H1 (cell line): ENCODE data around the gene SRSF7. TPM values are rescaled to one million over a fixed set of nuclear protein-coding genes. Genes with fewer than 3 reads are reported as not detected.

Source experiments
- CTCF ChIA-PET: fragments of 300-600 bp; sonication (Branson Sonifier 250); formaldehyde crosslinking; loops from one replicate; lab custom pipeline; 2021; ENCODE audit not compliant: partially characterized antibody; lab: Charles Lee
- POLR2A ChIA-PET: fragments of 300-600 bp; sonication (Branson Sonifier 250); formaldehyde crosslinking; loops from one replicate; lab custom pipeline; 2021; ENCODE audit warnings: inconsistent platforms; ENCODE audit not compliant: partially characterized antibody; lab: Charles Lee
- DNase-seq, 2 experiments: peaks; one replicate each; pipeline versions ENCODE4 v3.0.0 to v3.0.0-alpha.2; 2010 to 2022; ENCODE audit warnings: low spot score in 2 of 2, low read depth in 1 of 2, mixed read lengths in 1 of 2
- FAIRE-seq: peaks from 2 replicates; lab custom pipeline; 2011; peaks lifted over from hg19 to GRCh38; lab: Jason Lieb, UNC
- H2AFZ ChIP-seq: 2 replicates; pipeline ENCODE4 v1.8.1; 2012; ENCODE audit warnings: low read length, inconsistent platforms
- H2AK5ac ChIP-seq: 2 replicates; pipeline ENCODE4 v1.6.1; 2013; ENCODE audit warnings: low read depth, low read length
- H2BK120ac ChIP-seq: replicated peaks from 2 replicates; pipeline ENCODE3; 2013; ENCODE audit warnings: low read depth, low read length, inconsistent platforms
- H2BK12ac ChIP-seq: 2 replicates; pipeline ENCODE4 v1.6.1; 2013; ENCODE audit warnings: low read depth, low read length
- H2BK15ac ChIP-seq: 2 replicates; pipeline ENCODE4 v1.6.1; 2013; ENCODE audit warnings: low read length
- H2BK20ac ChIP-seq: 2 replicates; pipeline ENCODE4 v1.6.1; 2013; ENCODE audit warnings: low read length
- H2BK5ac ChIP-seq: 2 replicates; pipeline ENCODE4 v1.6.1; 2013; ENCODE audit warnings: low read depth, low read length
- H3K14ac ChIP-seq: 2 replicates; pipeline ENCODE4 v1.6.1; 2013; ENCODE audit warnings: inconsistent platforms; ENCODE audit not compliant: insufficient read length
- H3K18ac ChIP-seq: 2 replicates; pipeline ENCODE4 v1.6.1; 2013; ENCODE audit warnings: low read length; ENCODE audit errors: extremely low read depth
- H3K23ac ChIP-seq: 2 replicates; pipeline ENCODE4 v1.6.1; 2013; ENCODE audit warnings: inconsistent platforms; ENCODE audit not compliant: insufficient read length
- H3K23me2 ChIP-seq: 2 replicates; pipeline ENCODE4 v1.6.1; 2013; ENCODE audit warnings: low read depth, low read length
- H3K27ac ChIP-seq: 2 replicates; pipeline ENCODE4 v1.6.1; 2011; ENCODE audit warnings: low read depth, low read length, inconsistent platforms
- H3K27me3 ChIP-seq, 4 experiments: replicated peaks in 1 of 4; 1 replicate in 1 of 4; 2 replicates in 3 of 4; pipeline versions ENCODE4 v1.6.1 to v1.8.1; 2011 to 2013; ENCODE audit warnings: low read length in 3 of 4, mild to moderate bottlenecking in 3 of 4, inconsistent platforms in 2 of 4, mixed read lengths in 2 of 4, moderate library complexity in 1 of 4; ENCODE audit not compliant: control insufficient read depth in 3 of 4, insufficient read depth in 3 of 4; ENCODE audit errors: extremely low read depth in 1 of 4
- H3K36me3 ChIP-seq, 4 experiments: 2 replicates each; pipeline versions ENCODE4 v1.6.1 to v1.8.1; 2011 to 2013; ENCODE audit warnings: mild to moderate bottlenecking in 4 of 4, low read length in 3 of 4, moderate library complexity in 2 of 4, control low read depth in 1 of 4, inconsistent platforms in 1 of 4; ENCODE audit not compliant: insufficient read depth in 4 of 4, control insufficient read depth in 2 of 4
- H3K4ac ChIP-seq: replicated peaks from 2 replicates; pipeline ENCODE3; 2013; ENCODE audit warnings: low read length, low read depth, mixed read lengths, inconsistent platforms; ENCODE audit not compliant: insufficient read length
- H3K4me1 ChIP-seq, 4 experiments: replicated peaks in 1 of 4; 1 replicate in 1 of 4; 2 replicates in 3 of 4; pipeline versions ENCODE4 v1.6.1 to v1.8.1; 2011 to 2013; ENCODE audit warnings: low read length in 3 of 4, inconsistent platforms in 2 of 4, mixed read lengths in 1 of 4; ENCODE audit not compliant: insufficient read depth in 4 of 4, control insufficient read depth in 3 of 4
- H3K4me2 ChIP-seq, 2 experiments: 2 replicates each; pipeline versions ENCODE4 v1.6.1 to v1.8.1; 2011 to 2013; ENCODE audit warnings: low read depth in 2 of 2, low read length in 2 of 2, control low read depth in 1 of 2, inconsistent platforms in 1 of 2, mild to moderate bottlenecking in 1 of 2; ENCODE audit not compliant: insufficient read depth in 1 of 2
- H3K4me3 ChIP-seq, 4 experiments: fragments of 200-600, 300-600 bp in 1 of 4; sonication (generic), shearing (Covaris generic), sonication (Bioruptor Twin) in 1 of 4; 2 replicates each; pipeline versions ENCODE4 v1.5.1 to v1.8.1; 2011 to 2016; ENCODE audit warnings: low read length in 4 of 4, low read depth in 3 of 4, control low read depth in 2 of 4, inconsistent platforms in 2 of 4, mild to moderate bottlenecking in 2 of 4, mixed read lengths in 1 of 4, moderate library complexity in 1 of 4; ENCODE audit not compliant: insufficient read depth in 2 of 4; ENCODE audit errors: extremely low read depth in 1 of 4
- H3K56ac ChIP-seq: replicated peaks from 2 replicates; pipeline ENCODE3; 2013; ENCODE audit warnings: low read depth, mild to moderate bottlenecking, mixed read lengths, low read length, inconsistent platforms; ENCODE audit not compliant: insufficient read length
- H3K79me1 ChIP-seq: 2 replicates; pipeline ENCODE4 v1.6.1; 2013; ENCODE audit warnings: low read depth, low read length, control low read depth
- H3K79me2 ChIP-seq, 2 experiments: 2 replicates each; pipeline versions ENCODE4 v1.6.1 to v1.8.1; 2012 to 2013; ENCODE audit warnings: low read length in 2 of 2, mild to moderate bottlenecking in 2 of 2, inconsistent platforms in 1 of 2; ENCODE audit not compliant: insufficient read depth in 2 of 2, control insufficient read depth in 1 of 2
- H3K9ac ChIP-seq, 4 experiments: replicated peaks in 1 of 4; 1 replicate in 1 of 4; 2 replicates in 3 of 4; pipeline versions ENCODE4 v1.6.1 to v1.8.1; 2011 to 2013; ENCODE audit warnings: low read depth in 3 of 4, low read length in 3 of 4, control low read depth in 2 of 4, mild to moderate bottlenecking in 2 of 4, moderate library complexity in 2 of 4, inconsistent platforms in 1 of 4; ENCODE audit errors: extremely low read depth in 1 of 4
- H3K9me3 ChIP-seq, 2 experiments: 2 replicates each; pipeline versions ENCODE4 v1.6.1 to v1.8.1; 2012 to 2013; ENCODE audit warnings: mild to moderate bottlenecking in 2 of 2, moderate library complexity in 2 of 2, control low read depth in 1 of 2, inconsistent platforms in 1 of 2, low read depth in 1 of 2, low read length in 1 of 2, mixed read lengths in 1 of 2; ENCODE audit not compliant: insufficient read depth in 2 of 2
- H4K20me1 ChIP-seq, 2 experiments: replicated peaks in 1 of 2; 2 replicates each; pipeline versions ENCODE3 to v1.8.1; 2011 to 2013; ENCODE audit warnings: inconsistent platforms in 2 of 2, low read length in 2 of 2, mild to moderate bottlenecking in 1 of 2; ENCODE audit not compliant: insufficient read depth in 2 of 2, control insufficient read depth in 1 of 2
- H4K5ac ChIP-seq: 2 replicates; pipeline ENCODE4 v1.6.1; 2013; ENCODE audit warnings: low read length, low read depth, mixed read lengths, inconsistent platforms; ENCODE audit not compliant: insufficient read length
- H4K8ac ChIP-seq: 2 replicates; pipeline ENCODE4 v1.8.0; 2013; ENCODE audit warnings: mild to moderate bottlenecking, moderate library complexity, low read length, inconsistent platforms; ENCODE audit not compliant: insufficient read depth; ENCODE audit errors: extremely low read depth
- H4K91ac ChIP-seq: replicated peaks from 2 replicates; pipeline ENCODE3; 2013; ENCODE audit warnings: low read length, mixed read lengths, inconsistent platforms; ENCODE audit not compliant: insufficient read length
- BACH1 ChIP-seq: IDR thresholded peaks from 2 replicates; pipeline ENCODE4 v1.6.1; 2012; ENCODE audit warnings: low read length, improper control_type of control experiment
- EP300 ChIP-seq, 2 experiments: IDR thresholded peaks; 1 replicate in 1 of 2; 2 replicates in 1 of 2; pipeline ENCODE4 v1.6.1; 2011 to 2012; ENCODE audit warnings: low read depth in 2 of 2, low read length in 2 of 2, mild to moderate bottlenecking in 2 of 2, borderline replicate concordance in 1 of 2, inconsistent platforms in 1 of 2, moderate library complexity in 1 of 2
- RAD21 ChIP-seq, 2 experiments: IDR thresholded peaks in 1 of 2; conservative IDR thresholded peaks in 1 of 2; 2 replicates each; pipeline ENCODE4 v1.6.1; 2011; ENCODE audit warnings: low read depth in 2 of 2, low read length in 2 of 2, improper control_type of control experiment in 1 of 2, inconsistent platforms in 1 of 2, mild to moderate bottlenecking in 1 of 2, moderate library complexity in 1 of 2
- RBBP5 ChIP-seq: IDR thresholded peaks from 2 replicates; pipeline ENCODE4 v1.7.1; 2012; ENCODE audit warnings: low read depth, mild to moderate bottlenecking, inconsistent platforms, low read length, moderate library complexity, borderline replicate concordance
- SIN3A ChIP-seq, 2 experiments: IDR thresholded peaks in 1 of 2; conservative IDR thresholded peaks in 1 of 2; 2 replicates each; pipeline ENCODE4 v1.6.1; 2011 to 2012; ENCODE audit warnings: low read length in 2 of 2, improper control_type of control experiment in 1 of 2, low read depth in 1 of 2, mild to moderate bottlenecking in 1 of 2
- TAF1 ChIP-seq: IDR thresholded peaks from 2 replicates; pipeline ENCODE4 v1.6.1; 2011; ENCODE audit warnings: mild to moderate bottlenecking, low read depth, low read length
- TBP ChIP-seq: IDR thresholded peaks from 2 replicates; pipeline ENCODE4 v1.6.1; 2011; ENCODE audit warnings: low read depth, low read length, improper control_type of control experiment
- WGBS, 2 experiments: shearing (Covaris generic) in 1 of 2; methylation state at CpG; one replicate each; pipeline versions ENCODE4 v1.1.6 to v1.1.7; 2013 to 2015; ENCODE audit warnings: low lambda C conversion rate in 2 of 2, mixed read lengths in 2 of 2, inconsistent platforms in 1 of 2, low coverage in 1 of 2, missing lambda C conversion rate in 1 of 2; ENCODE audit not compliant: insufficient replicate concordance in 2 of 2, insufficient coverage in 1 of 2, insufficient read length in 1 of 2; ENCODE audit errors: extremely low coverage in 1 of 2, missing lambda C conversion rate in 1 of 2; 5-methylcytosine and 5-hydroxymethylcytosine counted together
- polyA plus RNA-seq, 7 experiments: library from polyadenylated mRNA; depleted of rRNA in 3 of 7; stranded (reverse) in 5 of 7; unstranded in 2 of 7; fragments of >200 nt in 5 of 7; fragments of 200-250 nt in 2 of 7; gene quantifications; 1 replicate in 5 of 7; 2 replicates in 1 of 7; 4 replicates in 1 of 7; pipeline versions ENCODE4 v1.2.1 to v1.2.3, GENCODE V29; 2011 to 2013; ENCODE audit warnings: missing spikeins in 2 of 7, mixed read lengths in 2 of 7
- total RNA-seq: library from RNA; stranded (reverse); fragmentation: NEBNext Ultra II Directional; extraction: Animal tissue kit (Norgen Biotek cat#: 25700); gene quantifications from 2 replicates; pipeline ENCODE4 v1.2.1, GENCODE V29; 2021
- TF ChIP-seq, protein P1 (sequence below): IDR thresholded peaks from 2 replicates; pipeline ENCODE4 v1.6.1; 2012; ENCODE audit warnings: inconsistent platforms
- TF ChIP-seq, protein P2 (sequence below): IDR thresholded peaks from 2 replicates; pipeline ENCODE4 v1.6.1; 2012; ENCODE audit warnings: low read length, inconsistent platforms

The SRSF7 gene
- total and polyA plus RNA-seq, 2 of the 8 experiments (the other 6 are each of a cell fraction or from before 2014, with no cell fraction given), result 370 to 415 TPM

DNA sequence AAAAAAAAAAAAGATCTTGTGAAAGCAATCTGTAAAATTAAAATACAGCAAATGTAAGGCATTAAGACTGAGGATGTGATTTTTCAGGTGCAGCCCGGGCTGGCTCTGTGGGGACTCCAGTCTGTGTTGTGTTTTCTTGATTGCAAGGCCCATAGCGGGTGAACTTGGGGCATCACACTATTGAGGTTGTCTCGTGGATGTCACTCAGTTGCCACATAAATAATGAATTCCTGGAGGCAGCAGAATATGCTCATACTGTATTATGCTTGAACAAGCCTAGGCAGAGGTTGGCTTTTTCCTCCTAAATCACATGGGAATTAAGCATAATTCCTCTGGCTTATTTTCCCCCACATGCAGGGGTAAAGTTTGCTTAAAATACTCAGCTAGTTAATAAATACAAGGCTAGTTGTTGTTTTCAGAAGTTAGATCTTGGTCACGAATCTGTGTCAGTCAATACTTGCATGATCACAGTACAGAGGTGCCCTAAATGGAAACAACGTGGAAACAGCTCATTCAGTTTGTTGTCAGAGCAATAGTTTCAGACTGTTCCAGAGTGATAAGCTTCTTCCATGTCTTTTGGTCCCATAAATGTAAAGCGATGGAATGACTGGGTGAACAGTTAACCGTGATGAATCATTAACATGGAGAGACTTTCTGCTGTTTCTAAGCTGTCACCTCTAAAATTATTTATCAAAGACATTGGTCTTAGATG, 43.2 kb upstream of the SRSF7 start:
- Histone ChIP-seq H2BK20ac (no peak overlapping the region), H3K23me2 (no peaks in the 10 kb centered on the region)
- TF ChIP-seq RAD21 (IDR thresholded peaks at IDR 0.05 in 1 of 2, conservative IDR thresholded peaks at IDR 0.05 in 1 of 2; ENCODE audit: low read depth in 2 of 2, low read length in 2 of 2) (no peak), EP300 (IDR thresholded peaks at IDR 0.05; ENCODE audit: borderline replicate concordance in 1 of 2, low read depth in 2 of 2, low read length in 2 of 2) (no peak), BACH1 (no peak), TAF1 (no peak), SIN3A (conservative IDR thresholded peaks at IDR 0.05 in 1 of 2, IDR thresholded peaks at IDR 0.05 in 1 of 2; ENCODE audit: low read depth in 1 of 2, low read length in 2 of 2) (no peak), TBP (no peak), RBBP5 (no peak)
- TF ChIP-seq, protein P1, sequence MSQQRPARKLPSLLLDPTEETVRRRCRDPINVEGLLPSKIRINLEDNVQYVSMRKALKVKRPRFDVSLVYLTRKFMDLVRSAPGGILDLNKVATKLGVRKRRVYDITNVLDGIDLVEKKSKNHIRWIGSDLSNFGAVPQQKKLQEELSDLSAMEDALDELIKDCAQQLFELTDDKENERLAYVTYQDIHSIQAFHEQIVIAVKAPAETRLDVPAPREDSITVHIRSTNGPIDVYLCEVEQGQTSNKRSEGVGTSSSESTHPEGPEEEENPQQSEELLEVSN, result no peak
- TF ChIP-seq, protein P2, sequence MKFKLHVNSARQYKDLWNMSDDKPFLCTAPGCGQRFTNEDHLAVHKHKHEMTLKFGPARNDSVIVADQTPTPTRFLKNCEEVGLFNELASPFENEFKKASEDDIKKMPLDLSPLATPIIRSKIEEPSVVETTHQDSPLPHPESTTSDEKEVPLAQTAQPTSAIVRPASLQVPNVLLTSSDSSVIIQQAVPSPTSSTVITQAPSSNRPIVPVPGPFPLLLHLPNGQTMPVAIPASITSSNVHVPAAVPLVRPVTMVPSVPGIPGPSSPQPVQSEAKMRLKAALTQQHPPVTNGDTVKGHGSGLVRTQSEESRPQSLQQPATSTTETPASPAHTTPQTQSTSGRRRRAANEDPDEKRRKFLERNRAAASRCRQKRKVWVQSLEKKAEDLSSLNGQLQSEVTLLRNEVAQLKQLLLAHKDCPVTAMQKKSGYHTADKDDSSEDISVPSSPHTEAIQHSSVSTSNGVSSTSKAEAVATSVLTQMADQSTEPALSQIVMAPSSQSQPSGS, result no peak

More for the DNA sequence above, 43.2 kb upstream of the SRSF7 start:
- no peak for DNase-seq
- Histone ChIP-seq H2AFZ (no peak overlapping the region), H3K4me2 (no peak overlapping the region), H3K79me1 (no peaks in the 10 kb centered on the region), H3K4me3 (no peak overlapping the region), H3K36me3 (peaks cover 0 to 12% (median 0%) of the 10 kb centered on the region in 4 experiments; a peak in 1 of 8 replicates), H3K27ac (no peak overlapping the region), H3K4me1 (no peaks in the 10 kb centered on the region), H2BK12ac (no peak overlapping the region), H3K56ac (no peak overlapping the region), H3K18ac (no peak overlapping the region), H2AK5ac (no peak overlapping the region), H2BK5ac (no peak overlapping the region), H3K14ac (no peak overlapping the region), H4K5ac (no peak overlapping the region), H2BK120ac (no peak overlapping the region), H4K8ac (no peak overlapping the region), H3K9ac (no peak overlapping the region), H3K4ac (no peak overlapping the region), H4K20me1 (no peaks in the 10 kb centered on the region), H4K91ac (no peak overlapping the region), H3K79me2 (no peaks in the 10 kb centered on the region), H3K27me3 (no peaks in the 10 kb centered on the region), H3K9me3 (no peaks in the 10 kb centered on the region), H2BK15ac (no peak overlapping the region), H3K23ac (no peak overlapping the region)
- CTCF ChIA-PET, result no interaction called here
- WGBS, 2 experiments, result 90% methylated on average over 7 of the region's 7 CpGs; no CpG with 5 or more reads in 1 of the 2 experiments
- FAIRE-seq, result no peak
- POLR2A ChIA-PET, result interaction anchor here (3.7 kb wide), 1 partner anchor 43 kb away, joined by 21 read pairs; the partner anchor contains the start of gene SRSF7
